HEK293 (cell line): Measurements from ENCODE around the gene HOXB7.

Source experiments
- AEBP2 ChIP-seq: fragments of 450-650 bp; formaldehyde crosslinking; IDR thresholded peaks from 2 replicates; pipeline ENCODE4 v1.5.1; 2016; ENCODE audit warnings: missing biosample characterization, missing genetic modification characterization, borderline replicate concordance
- INSM2 ChIP-seq: fragments of 450-650 bp; formaldehyde crosslinking; IDR thresholded peaks from 2 replicates; pipeline ENCODE4 v1.5.1; 2016; ENCODE audit warnings: missing biosample characterization, missing genetic modification characterization
- KLF8 ChIP-seq: fragments of 450-650 bp; formaldehyde crosslinking; IDR thresholded peaks from 2 replicates; pipeline ENCODE4 v1.5.1; 2016; ENCODE audit warnings: missing biosample characterization, missing genetic modification characterization
- KLF9 ChIP-seq: fragments of 450-650 bp; formaldehyde crosslinking; IDR thresholded peaks from 2 replicates; pipeline ENCODE4 v1.5.1; 2016; ENCODE audit warnings: missing biosample characterization, missing genetic modification characterization, low read depth
- MZF1 ChIP-seq: fragments of 450-650 bp; formaldehyde crosslinking; IDR thresholded peaks from 2 replicates; pipeline ENCODE4 v1.5.1; 2017; ENCODE audit warnings: missing biosample characterization, missing genetic modification characterization, borderline replicate concordance
- PBX3 ChIP-seq: sonication (generic); formaldehyde crosslinking; IDR thresholded peaks from 2 replicates; pipeline ENCODE4 v1.8.1; 2022; ENCODE audit warnings: mild to moderate bottlenecking, moderate library complexity, missing genetic modification reagents
- SP2 ChIP-seq: fragments of 450-650 bp; formaldehyde crosslinking; IDR thresholded peaks from 2 replicates; pipeline ENCODE4 v1.5.1; 2016; ENCODE audit warnings: missing biosample characterization, missing genetic modification characterization
- SP7 ChIP-seq: fragments of 450-650 bp; formaldehyde crosslinking; IDR thresholded peaks from 2 replicates; pipeline ENCODE4 v1.5.1; 2016; ENCODE audit warnings: missing biosample characterization, missing genetic modification characterization
- ZBTB17 ChIP-seq: fragments of 450-650 bp; formaldehyde crosslinking; IDR thresholded peaks from 2 replicates; pipeline ENCODE4 v1.5.1; 2016; ENCODE audit warnings: missing biosample characterization, missing genetic modification characterization
- ZBTB26 ChIP-seq: fragments of 450-650 bp; formaldehyde crosslinking; optimal IDR thresholded peaks from 2 replicates; pipeline ENCODE3; 2016; ENCODE audit warnings: missing biosample characterization, mild to moderate bottlenecking, missing genetic modification characterization
- ZBTB6 ChIP-seq: fragments of 450-650 bp; formaldehyde crosslinking; IDR thresholded peaks from 2 replicates; pipeline ENCODE4 v1.5.1; 2017; ENCODE audit warnings: missing biosample characterization, missing genetic modification characterization
- ZBTB7A ChIP-seq: fragments of 450-650 bp; formaldehyde crosslinking; IDR thresholded peaks from 2 replicates; pipeline ENCODE4 v1.5.1; 2016; ENCODE audit warnings: low read depth, missing biosample characterization, missing genetic modification characterization
- ZFP3 ChIP-seq: fragments of 450-650 bp; formaldehyde crosslinking; IDR thresholded peaks from 2 replicates; pipeline ENCODE4 v1.5.1; 2016; ENCODE audit warnings: low read depth, missing biosample characterization, missing genetic modification characterization
- ZNF133 ChIP-seq: fragments of 450-650 bp; formaldehyde crosslinking; IDR thresholded peaks from 2 replicates; pipeline ENCODE4 v1.5.1; 2016; ENCODE audit warnings: missing biosample characterization, missing genetic modification characterization
- ZNF138 ChIP-seq: fragments of 450-650 bp; formaldehyde crosslinking; IDR thresholded peaks from 2 replicates; pipeline ENCODE4 v1.5.1; 2016; ENCODE audit warnings: missing biosample characterization, missing genetic modification characterization, borderline replicate concordance
- ZNF174 ChIP-seq: fragments of 450-650 bp; formaldehyde crosslinking; IDR thresholded peaks from 2 replicates; pipeline ENCODE4 v1.5.0; 2017; ENCODE audit warnings: missing biosample characterization, mild to moderate bottlenecking, missing genetic modification characterization
- ZNF184 ChIP-seq: fragments of 450-650 bp; IDR thresholded peaks from 2 replicates; pipeline ENCODE4 v1.5.1; 2018; ENCODE audit warnings: missing biosample characterization, mild to moderate bottlenecking, missing genetic modification characterization
- ZNF24 ChIP-seq: fragments of 450-650 bp; formaldehyde crosslinking; IDR thresholded peaks from 2 replicates; pipeline ENCODE4 v1.5.1; 2016; ENCODE audit warnings: missing biosample characterization, missing genetic modification characterization
- ZNF248 ChIP-seq: fragments of 450-650 bp; formaldehyde crosslinking; IDR thresholded peaks from 2 replicates; pipeline ENCODE4 v1.5.1; 2017; ENCODE audit warnings: missing biosample characterization, missing genetic modification characterization
- ZNF341 ChIP-seq: fragments of 450-650 bp; formaldehyde crosslinking; IDR thresholded peaks from 2 replicates; pipeline ENCODE4; 2016; ENCODE audit warnings: low read depth, missing biosample characterization, missing genetic modification characterization
- ZNF398 ChIP-seq: fragments of 450-650 bp; formaldehyde crosslinking; IDR thresholded peaks from 2 replicates; pipeline ENCODE4 v1.5.1; 2017; ENCODE audit warnings: missing biosample characterization, missing genetic modification characterization
- ZNF48 ChIP-seq: fragments of 450-650 bp; formaldehyde crosslinking; IDR thresholded peaks from 2 replicates; pipeline ENCODE4 v1.5.1; 2016; ENCODE audit warnings: missing biosample characterization, missing genetic modification characterization
- ZNF514 ChIP-seq: fragments of 450-650 bp; formaldehyde crosslinking; IDR thresholded peaks from 2 replicates; pipeline ENCODE4 v1.5.1; 2016; ENCODE audit warnings: missing biosample characterization, missing genetic modification characterization
- ZNF558 ChIP-seq: fragments of 450-650 bp; formaldehyde crosslinking; IDR thresholded peaks from 2 replicates; pipeline ENCODE4 v1.5.1; 2016; ENCODE audit warnings: missing biosample characterization, missing genetic modification characterization
- ZNF585B ChIP-seq: fragments of 450-650 bp; formaldehyde crosslinking; IDR thresholded peaks from 2 replicates; pipeline ENCODE4 v1.5.1; 2016; ENCODE audit warnings: missing biosample characterization, missing genetic modification characterization
- ZNF596 ChIP-seq: fragments of 450-650 bp; IDR thresholded peaks from 2 replicates; pipeline ENCODE4 v1.5.0; 2018; ENCODE audit warnings: missing biosample characterization, mild to moderate bottlenecking, missing genetic modification characterization, moderate library complexity
- ZNF626 ChIP-seq: fragments of 450-650 bp; sonication (Bioruptor Pico); formaldehyde crosslinking; IDR thresholded peaks from 2 replicates; pipeline ENCODE4 v1.5.1; 2018; ENCODE audit warnings: missing biosample characterization, missing genetic modification characterization, inconsistent platforms
- ZNF830 ChIP-seq: fragments of 450-650 bp; IDR thresholded peaks from 2 replicates; pipeline ENCODE4 v1.5.0; 2018; ENCODE audit warnings: missing biosample characterization, missing genetic modification characterization, low read depth, mild to moderate bottlenecking, moderate library complexity
- TF ChIP-seq, protein P1 (sequence below): fragments of 450-650 bp; formaldehyde crosslinking; IDR thresholded peaks from 2 replicates; pipeline ENCODE4 v1.5.1; 2016; ENCODE audit warnings: missing biosample characterization, missing genetic modification characterization

HOXB7 gene

DNA sequence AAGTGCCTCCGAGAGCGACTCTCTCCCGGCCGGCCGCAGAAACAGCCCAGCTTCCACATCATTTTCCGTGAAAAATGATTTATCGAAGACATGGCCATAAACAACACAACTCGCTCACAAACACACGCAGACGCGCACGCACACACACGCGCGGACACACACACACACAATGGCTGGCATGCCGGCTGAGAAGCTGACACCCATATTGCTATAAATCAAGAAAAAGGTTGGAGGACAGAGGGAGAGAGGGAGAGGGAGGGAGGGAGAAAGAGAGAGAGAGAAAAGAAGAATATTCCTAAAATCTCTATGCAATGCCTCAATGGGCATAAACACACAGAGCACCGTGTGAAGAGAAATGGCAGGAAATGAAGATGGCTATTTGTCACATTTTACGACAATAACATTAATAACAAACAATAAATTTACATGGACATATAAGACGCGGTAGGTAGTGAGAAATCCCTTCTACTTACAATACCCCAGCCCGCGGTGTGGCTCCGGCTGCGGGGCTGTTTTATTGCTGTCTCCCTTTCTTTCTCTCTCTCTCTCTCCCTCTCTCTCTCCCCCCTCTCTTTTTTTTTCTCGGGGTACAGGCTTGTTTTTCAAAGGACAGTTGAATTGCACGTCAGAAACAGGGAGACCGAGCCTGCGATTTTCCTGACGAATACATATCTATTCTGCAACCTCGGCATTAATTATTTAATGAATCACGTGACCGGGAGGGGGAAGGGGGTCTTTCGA, 42.1 kb downstream of the HOXB7 start (continued):
- TF ChIP-seq KLF8 (tag by site-specific recombination) (no peak), ZNF138 (tag by site-specific recombination) (no peak), ZNF514 (tag by site-specific recombination) (no peak), ZNF585B (tag by site-specific recombination) (no peak), ZNF341 (peak; percentile 35), ZNF133 (tag by site-specific recombination) (no peak), ZNF248 (tag by site-specific recombination) (no peak), INSM2 (tag by site-specific recombination) (no peak), ZBTB26 (tag by site-specific recombination) (peak; percentile 65), ZNF184 (no peak), ZNF174 (tag by site-specific recombination) (no peak), SP7 (tag by site-specific recombination) (peak; percentile 67; the same call in 1 of the 2 replicates), ZNF596 (peak; percentile 98), ZNF48 (tag by site-specific recombination) (no peak), ZNF24 (no peak), ZBTB17 (peak; percentile 60; the same call in 1 of the 2 replicates), SP2 (tag by site-specific recombination) (no peak), ZNF626 (tag by site-specific recombination) (no peak), ZNF830 (no peak), ZNF558 (tag by site-specific recombination) (no peak), KLF9 (tag by site-specific recombination) (no peak), ZFP3 (tag by site-specific recombination) (no peak), MZF1 (tag by site-specific recombination) (no peak), ZBTB6 (tag by site-specific recombination) (no peak), ZBTB7A (no peak), AEBP2 (tag by site-specific recombination) (no peak), ZNF398 (tag by site-specific recombination) (peak; percentile 70), PBX3 (CRISPR knock-in tag) (no peak)
- TF ChIP-seq, protein P1, sequence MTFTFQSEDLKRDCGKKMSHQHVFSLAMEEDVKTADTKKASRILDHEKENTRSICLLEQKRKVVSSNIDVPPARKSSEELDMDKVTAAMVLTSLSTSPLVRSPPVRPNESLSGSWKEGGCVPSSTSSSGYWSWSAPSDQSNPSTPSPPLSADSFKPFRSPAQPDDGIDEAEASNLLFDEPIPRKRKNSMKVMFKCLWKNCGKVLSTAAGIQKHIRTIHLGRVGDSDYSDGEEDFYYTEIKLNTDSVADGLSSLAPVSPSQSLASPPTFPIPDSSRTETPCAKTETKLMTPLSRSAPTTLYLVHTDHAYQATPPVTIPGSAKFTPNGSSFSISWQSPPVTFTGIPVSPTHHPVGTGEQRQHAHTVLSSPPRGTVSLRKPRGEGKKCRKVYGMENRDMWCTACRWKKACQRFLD (tag by site-specific recombination) = no peak
